Testis (tissue), 2 donors: ENCODE results near the gene SMAGP.

ENCODE experiments used
- POLR2A ChIP-seq: fragments of 450-650 bp; IDR thresholded peaks from one replicate; pipeline ENCODE4 v1.6.1; 2017; ENCODE audit warnings: antibody characterized with exemption, mild to moderate bottlenecking, moderate library complexity
- TF ChIP-seq, protein P1 (sequence below), 3 experiments: fragments of 450-650 bp in 2 of 3; fragments of 200-600 bp in 1 of 3; sonication (generic) in 1 of 3; IDR thresholded peaks; one replicate each; pipeline ENCODE4 v1.5.1; 2016 to 2019; ENCODE audit warnings: antibody characterized with exemption in 3 of 3, mild to moderate bottlenecking in 2 of 3, moderate library complexity in 1 of 3

DNA sequence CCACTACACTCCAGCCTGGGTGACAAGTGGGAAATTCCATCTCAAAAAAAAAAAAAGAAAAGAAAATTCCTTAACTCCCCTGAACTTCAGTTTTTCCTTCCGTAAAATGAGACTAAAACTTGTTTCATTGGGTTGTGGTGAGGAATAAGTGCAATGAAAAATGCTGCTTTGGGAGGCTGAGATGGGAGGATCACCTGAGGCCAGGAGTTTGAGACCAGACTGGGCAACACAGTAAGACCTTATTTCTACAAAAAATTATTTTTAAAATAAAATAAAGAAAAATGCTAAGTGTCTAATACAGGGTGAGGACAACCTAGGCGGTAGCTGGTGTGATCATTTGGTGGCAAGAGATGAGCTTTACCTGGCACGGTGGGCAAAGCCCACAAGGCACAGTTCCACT is 6.9 kb downstream of the SMAGP start:
- TF ChIP-seq, protein P1, sequence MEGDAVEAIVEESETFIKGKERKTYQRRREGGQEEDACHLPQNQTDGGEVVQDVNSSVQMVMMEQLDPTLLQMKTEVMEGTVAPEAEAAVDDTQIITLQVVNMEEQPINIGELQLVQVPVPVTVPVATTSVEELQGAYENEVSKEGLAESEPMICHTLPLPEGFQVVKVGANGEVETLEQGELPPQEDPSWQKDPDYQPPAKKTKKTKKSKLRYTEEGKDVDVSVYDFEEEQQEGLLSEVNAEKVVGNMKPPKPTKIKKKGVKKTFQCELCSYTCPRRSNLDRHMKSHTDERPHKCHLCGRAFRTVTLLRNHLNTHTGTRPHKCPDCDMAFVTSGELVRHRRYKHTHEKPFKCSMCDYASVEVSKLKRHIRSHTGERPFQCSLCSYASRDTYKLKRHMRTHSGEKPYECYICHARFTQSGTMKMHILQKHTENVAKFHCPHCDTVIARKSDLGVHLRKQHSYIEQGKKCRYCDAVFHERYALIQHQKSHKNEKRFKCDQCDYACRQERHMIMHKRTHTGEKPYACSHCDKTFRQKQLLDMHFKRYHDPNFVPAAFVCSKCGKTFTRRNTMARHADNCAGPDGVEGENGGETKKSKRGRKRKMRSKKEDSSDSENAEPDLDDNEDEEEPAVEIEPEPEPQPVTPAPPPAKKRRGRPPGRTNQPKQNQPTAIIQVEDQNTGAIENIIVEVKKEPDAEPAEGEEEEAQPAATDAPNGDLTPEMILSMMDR (IDR thresholded peaks at IDR 0.05) = no peak
- no peak for TF ChIP-seq POLR2A
